Pons (tissue), 1 donor: ENCODE measurements around the gene NEO1.

Experiments used
- DNase-seq: peaks from one replicate; pipeline ENCODE4 v3.0.0-alpha.2; 2016; ENCODE audit warnings: low spot score

The NEO1 gene

DNA sequence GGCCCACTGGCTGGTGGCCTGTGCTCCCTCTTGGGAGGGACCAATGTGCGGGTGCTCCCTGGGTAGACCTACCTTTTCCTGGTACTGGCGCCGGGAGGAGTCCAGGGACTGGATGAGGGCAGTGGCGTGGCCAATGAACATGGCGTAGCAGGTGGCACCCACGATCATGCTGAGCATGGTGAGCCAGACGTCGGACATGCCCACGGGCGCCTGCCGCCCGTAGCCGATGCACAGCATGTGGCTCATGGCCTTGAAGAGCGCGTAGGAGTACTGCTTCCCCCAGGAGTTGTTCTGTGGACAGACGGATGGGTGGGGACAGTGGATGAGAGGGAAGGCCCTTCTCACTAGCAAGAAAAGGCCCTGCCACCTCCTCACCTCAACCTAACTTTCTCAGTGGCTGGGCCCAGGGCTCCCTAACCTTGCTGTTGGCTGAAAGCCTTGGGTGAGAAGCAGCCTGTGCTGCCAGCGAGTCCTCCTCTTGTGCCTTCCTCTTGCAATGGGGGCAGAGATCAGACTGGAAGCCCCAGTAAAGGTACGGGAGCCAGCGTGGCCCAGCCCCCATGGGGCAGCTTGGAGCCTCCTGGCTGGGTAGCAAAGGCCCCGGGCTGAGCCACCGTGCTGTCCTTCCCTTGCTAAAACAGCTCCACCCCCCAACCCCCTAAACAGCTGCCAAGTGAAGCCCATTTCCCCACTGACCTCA lies 277.4 kb downstream of the NEO1 start:
- DNase-seq = no peak

DNA sequence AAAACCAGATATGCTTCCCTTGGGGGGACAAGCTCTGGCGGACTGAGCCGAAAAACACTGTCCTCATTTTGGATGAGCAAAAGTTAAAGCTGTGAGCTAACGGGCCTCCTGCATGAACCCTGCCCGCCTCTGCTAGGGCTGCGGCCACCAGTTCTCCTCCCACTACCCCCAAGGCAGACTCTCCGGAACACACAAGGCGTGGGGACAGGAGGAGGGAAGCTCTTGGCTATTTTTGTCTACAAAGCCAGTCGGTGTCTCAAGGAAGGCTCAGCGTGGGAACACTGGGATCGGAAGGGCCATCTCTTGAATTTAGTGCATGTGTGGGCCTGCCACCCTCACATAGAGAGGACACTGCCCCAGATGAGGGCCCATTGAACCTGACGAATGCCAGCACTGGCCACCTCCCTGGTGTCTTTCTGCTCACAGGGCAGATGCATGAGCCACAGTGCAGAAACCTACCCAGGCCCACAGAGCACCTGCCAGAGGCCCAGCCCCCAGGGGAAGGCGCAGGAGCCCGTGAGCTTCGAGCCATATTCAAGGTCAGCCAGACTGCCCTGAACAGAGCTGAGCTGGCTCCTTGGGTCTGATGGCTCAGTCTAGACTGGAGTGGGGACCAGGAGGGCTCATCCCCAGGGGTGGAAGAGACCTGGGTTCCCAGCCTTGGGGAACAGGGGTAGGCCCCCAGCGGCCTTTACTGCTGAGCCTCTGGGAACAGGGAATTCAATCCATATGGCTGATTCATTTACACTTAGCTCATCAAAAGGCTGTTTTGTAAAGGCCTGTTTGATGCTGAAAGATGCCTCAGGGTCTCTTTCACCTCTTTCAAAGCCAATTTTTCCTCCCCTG lies 278.2 kb downstream of the NEO1 start:
- no peak for DNase-seq

GRCh38 chr15:73331501-73331900 lies 279.2 kb downstream of the NEO1 start:
- DNase-seq = no peak

- DNase-seq = no peak
These were observed 280.0 kb downstream of the NEO1 start for GRCh38 chr15:73331991-73332925.

GRCh38 chr15:73333001-73333400 lies 280.7 kb downstream of the NEO1 start:
- DNase-seq = no peak

- DNase-seq = no peak
These were observed 281.8 kb downstream of the NEO1 start for GRCh38 chr15:73334086-73334485.

DNA sequence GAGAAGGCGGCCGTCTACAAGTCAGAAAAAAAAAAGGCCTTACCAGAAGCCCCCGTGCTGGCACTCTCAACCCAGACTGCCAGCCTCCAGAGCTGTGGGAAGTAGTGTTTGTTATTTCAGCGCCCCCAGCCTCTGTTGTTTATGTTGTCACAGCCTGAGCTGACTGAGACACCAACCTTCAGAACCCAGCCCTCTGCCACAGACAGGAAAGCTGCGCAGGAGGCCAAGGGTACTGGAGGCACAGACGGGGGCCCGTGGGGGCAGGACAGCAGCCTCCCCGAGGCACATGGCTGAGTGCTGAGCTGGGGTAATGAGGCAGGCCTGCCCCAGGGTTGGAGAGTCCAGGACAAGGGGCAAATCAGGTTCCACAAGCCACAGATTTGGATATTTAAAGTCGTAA lies 282.8 kb downstream of the NEO1 start:
- DNase-seq = no peak

GRCh38 chr15:73335471-73335870 lies 283.2 kb downstream of the NEO1 start:
- DNase-seq = no peak

DNA sequence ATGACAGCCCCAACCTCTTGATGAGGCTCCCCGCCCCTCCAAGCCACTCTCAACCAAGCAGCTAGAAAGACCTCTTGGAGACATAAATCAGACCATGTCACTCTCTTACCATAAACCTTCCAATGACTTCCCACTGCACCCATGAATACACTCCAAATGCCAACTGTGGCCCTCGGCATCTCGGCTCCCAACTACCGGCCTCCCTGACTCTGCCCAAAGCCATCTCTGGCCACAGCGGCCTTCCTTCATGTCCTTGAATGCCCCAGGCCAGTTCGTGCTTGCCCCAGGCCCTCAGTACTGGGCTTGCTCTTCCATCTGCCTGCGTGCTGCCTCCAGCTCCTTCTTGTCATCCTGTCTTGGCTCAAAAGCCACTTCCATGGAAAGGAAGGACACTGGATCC lies 284.5 kb downstream of the NEO1 start:
- DNase-seq = no peak

DNA sequence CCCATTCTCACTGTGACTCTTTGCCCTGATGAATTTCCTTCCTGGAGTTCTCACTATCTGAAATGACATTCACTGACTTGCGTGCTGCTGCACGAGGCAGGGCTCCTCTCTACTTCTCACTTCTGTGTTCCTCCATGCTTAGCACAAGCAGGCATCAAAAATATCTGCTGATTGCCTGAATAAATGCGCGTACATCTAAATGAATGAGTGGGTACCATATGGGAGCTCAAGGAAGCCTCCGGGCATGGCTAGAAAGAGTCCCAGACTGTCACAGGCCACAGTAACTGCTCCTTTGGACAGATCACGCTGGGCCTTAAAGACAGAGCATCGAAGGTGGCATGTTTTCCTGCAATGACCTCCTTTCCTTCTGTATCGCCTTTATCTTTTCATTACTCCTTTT lies 284.9 kb downstream of the NEO1 start:
- no peak for DNase-seq

- DNase-seq = no peak
These were observed 285.8 kb downstream of the NEO1 start for GRCh38 chr15:73338058-73338457.

DNA sequence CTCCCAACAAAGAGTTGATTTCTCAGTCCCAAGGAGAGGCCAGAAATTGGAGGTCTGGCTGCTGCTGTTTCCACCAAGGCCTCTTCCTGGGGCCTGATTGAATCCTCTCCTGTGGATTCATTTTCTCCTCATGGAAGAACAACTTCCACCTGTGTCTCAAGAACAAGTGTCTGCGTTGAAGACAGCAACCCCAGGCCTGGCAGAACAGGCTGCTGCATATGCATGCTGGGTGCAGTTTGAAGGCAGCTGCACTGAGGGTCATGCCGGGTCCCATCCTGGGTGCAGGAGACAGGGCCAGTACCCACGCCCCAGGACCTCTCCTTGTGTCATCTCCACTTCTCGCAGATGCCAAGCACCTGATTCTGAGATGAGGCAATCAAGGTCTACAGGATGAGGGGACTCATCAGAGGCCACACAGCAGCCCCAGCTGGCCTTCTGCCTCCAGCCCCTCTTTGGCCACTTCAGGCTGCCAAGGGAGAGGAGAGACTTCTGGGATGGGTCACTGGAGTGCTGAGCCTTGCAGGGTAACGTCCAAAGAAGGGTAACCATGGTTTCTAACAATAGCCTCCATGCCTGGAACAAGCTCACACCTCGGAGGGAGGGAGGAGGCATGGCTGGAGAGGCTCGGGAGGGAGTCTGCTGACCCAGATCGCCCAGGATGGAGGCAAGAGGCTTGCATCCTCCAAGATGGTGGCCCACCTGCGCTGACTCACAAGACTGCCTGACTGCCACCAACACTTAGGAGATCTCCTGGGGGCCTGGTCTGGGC lies 286.5 kb downstream of the NEO1 start:
- DNase-seq = no peak

GRCh38 chr15:73340502-73341192 lies 288.4 kb downstream of the NEO1 start:
- no peak for DNase-seq

DNA sequence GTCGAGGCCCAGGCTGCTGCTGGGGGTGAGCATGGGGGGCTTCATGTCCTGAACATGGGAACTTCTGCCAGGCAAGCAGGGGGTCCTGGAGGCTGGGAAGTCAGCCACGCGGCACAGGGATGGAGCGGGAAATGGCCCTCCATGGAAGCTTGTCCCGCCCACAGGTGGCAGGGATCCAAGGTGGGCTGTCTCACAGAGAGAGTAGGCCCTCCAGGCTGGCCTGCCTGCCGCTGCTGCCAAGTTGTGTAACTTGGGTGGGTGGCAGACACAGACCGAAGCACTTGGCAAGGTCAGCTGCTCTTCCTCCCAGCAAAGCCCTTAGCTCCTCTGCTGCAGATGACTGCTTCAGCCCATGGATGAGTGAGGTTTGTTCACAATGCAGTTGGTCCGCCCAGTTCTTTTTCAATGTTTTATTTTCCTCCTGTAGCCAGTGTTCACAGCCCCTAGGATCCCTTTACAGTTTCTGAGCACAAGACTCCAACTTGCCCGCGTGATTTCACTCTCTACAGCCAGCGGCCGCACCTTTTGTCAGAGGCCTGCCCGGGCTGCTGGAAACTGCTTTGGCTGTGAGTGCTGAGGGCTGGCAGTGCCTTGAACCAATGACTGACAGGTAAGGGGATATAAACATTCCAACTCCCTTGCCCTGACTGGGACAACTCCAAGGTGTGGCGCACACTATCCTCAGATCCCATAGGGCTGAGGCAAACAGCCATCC lies 289.8 kb downstream of the NEO1 start:
- DNase-seq = no peak

DNA sequence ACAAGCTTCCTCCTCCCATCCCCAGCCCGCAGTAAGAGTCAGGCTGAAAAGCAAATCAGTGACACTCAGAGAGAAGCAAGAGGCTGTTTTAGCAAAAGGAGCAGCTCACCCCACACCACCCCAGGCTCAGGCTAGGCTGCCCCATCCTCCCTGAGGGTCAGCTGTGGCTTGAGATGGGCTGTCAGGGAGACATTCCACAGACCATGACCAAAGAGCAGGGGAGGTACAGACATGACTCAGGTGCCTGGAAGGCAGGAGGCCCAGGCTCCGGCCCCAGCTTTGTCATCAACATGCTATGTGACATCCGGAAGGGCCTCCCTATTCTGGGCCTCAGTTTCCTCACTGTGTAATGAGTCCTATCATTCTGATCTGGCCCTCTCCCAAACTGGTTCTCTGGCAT lies 291.8 kb downstream of the NEO1 start:
- no peak for DNase-seq

GRCh38 chr15:73345658-73346057 lies 293.4 kb downstream of the NEO1 start:
- DNase-seq = no peak

DNA sequence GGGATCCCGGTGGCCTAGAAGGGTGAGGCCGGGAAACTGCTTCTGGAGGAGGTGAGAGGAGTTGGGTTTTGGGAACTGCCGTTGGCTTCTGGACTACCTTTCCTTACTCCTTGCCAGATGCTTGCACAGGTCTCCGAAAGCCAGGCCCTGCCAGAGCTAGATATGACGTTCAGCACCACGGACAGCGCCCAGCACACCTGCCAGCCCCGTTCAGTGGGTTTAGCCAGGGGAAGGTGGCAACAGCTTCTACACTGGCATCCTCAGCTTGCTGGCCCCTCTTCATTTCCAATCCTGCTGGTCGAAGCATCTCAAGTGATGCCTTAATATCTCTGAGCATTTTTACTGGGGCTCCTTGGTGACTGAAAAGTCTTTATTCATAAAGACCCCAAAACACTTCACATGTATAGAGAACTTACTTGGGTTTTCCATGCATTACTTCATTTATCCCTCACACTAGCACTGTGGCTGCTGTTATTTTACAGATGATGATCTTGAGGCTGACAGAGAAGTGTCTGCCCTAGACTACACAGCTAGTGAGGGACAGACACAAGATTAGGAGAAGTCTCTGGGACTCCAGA lies 294.6 kb downstream of the NEO1 start:
- no peak for DNase-seq

- no peak for DNase-seq
These were observed 296.9 kb downstream of the NEO1 start for GRCh38 chr15:73349191-73349590.

- DNase-seq = peak; percentile 25
These were observed 299.8 kb downstream of the NEO1 start for GRCh38 chr15:73352082-73352481.

- DNase-seq = no peak
These were observed 301.5 kb downstream of the NEO1 start for GRCh38 chr15:73353734-73354133.
